ENCODE results near the gene SYT8. TPM values are rescaled to one million over a fixed set of nuclear protein-coding genes. Genes with fewer than 3 reads are reported as not detected.

The SYT8 gene
- total and polyA plus RNA-seq, 2 of the 8 experiments (the other 6 are each of a cell fraction or from before 2014, with no cell fraction given), result not detected

- Histone ChIP-seq H2AK5ac (ENCODE audit: low read depth, low read length) (no peak overlapping the region), H2BK120ac (replicated peaks; ENCODE audit: low read depth, low read length) (no peak overlapping the region), H3K4me2 (ENCODE audit: insufficient read depth in 1 of 2, low read depth in 2 of 2, low read length in 2 of 2) (no peak overlapping the region), H3K9ac (replicated peaks in 1 of 4; ENCODE audit: extremely low read depth in 1 of 4, low read depth in 3 of 4, low read length in 3 of 4) (no peak overlapping the region), H4K20me1 (replicated peaks in 1 of 2; ENCODE audit: control insufficient read depth in 1 of 2, insufficient read depth in 2 of 2, low read length in 2 of 2) (peaks cover 0 to 3% of the 10 kb centered on the region in 2 experiments), H4K8ac (ENCODE audit: extremely low read depth, insufficient read depth, low read length) (no peak overlapping the region), H3K14ac (ENCODE audit: insufficient read length) (no peak overlapping the region), H2BK20ac (ENCODE audit: low read length) (no peak overlapping the region), H4K91ac (replicated peaks; ENCODE audit: insufficient read length, low read length) (no peak overlapping the region), H3K4me1 (replicated peaks in 1 of 4; ENCODE audit: control insufficient read depth in 3 of 4, insufficient read depth in 4 of 4, low read length in 3 of 4) (peaks cover 0 to 2% (median 0%) of the 10 kb centered on the region in 4 experiments; a peak in 3 of 7 replicates), H3K27ac (ENCODE audit: low read depth, low read length) (no peak overlapping the region), H3K4ac (replicated peaks; ENCODE audit: insufficient read length, low read depth, low read length) (no peak overlapping the region), H2BK15ac (ENCODE audit: low read length) (no peak overlapping the region), H2BK12ac (ENCODE audit: low read depth, low read length) (no peak overlapping the region), H3K36me3 (ENCODE audit: control insufficient read depth in 2 of 4, insufficient read depth in 4 of 4, low read length in 3 of 4) (no peaks in the 10 kb centered on the region), H3K79me1 (ENCODE audit: low read depth, low read length) (no peaks in the 10 kb centered on the region), H3K23me2 (ENCODE audit: low read depth, low read length) (peaks cover 3% of the 10 kb centered on the region; the same call in 1 of the 2 replicates), H2AFZ (ENCODE audit: low read length) (no peak overlapping the region), H4K5ac (ENCODE audit: insufficient read length, low read depth, low read length) (no peak overlapping the region), H3K9me3 (ENCODE audit: insufficient read depth in 2 of 2, low read depth in 1 of 2, low read length in 1 of 2) (no peaks in the 10 kb centered on the region), H3K79me2 (ENCODE audit: control insufficient read depth in 1 of 2, insufficient read depth in 2 of 2, low read length in 2 of 2) (no peaks in the 10 kb centered on the region), H3K23ac (ENCODE audit: insufficient read length) (no peak overlapping the region), H3K4me3 (ENCODE audit: extremely low read depth in 1 of 4, insufficient read depth in 2 of 4, low read depth in 3 of 4, low read length in 4 of 4) (no peak overlapping the region), H3K18ac (ENCODE audit: extremely low read depth, low read length) (no peak overlapping the region), H3K56ac (replicated peaks; ENCODE audit: insufficient read length, low read depth, low read length) (no peak overlapping the region), H2BK5ac (ENCODE audit: low read depth, low read length) (no peak overlapping the region), H3K27me3 (replicated peaks in 1 of 4; ENCODE audit: control insufficient read depth in 3 of 4, extremely low read depth in 1 of 4, insufficient read depth in 3 of 4, low read length in 3 of 4) (peaks cover 0 to 6% (median 1%) of the 10 kb centered on the region in 4 experiments; a peak in 1 of 7 replicates)
- 63% methylated on average over 15 of the region's 15 CpGs; no CpG with 5 or more reads in 1 of the 2 experiments for WGBS, 2 experiments (ENCODE audit: extremely low coverage in 1 of 2, insufficient coverage in 1 of 2, insufficient read length in 1 of 2, insufficient replicate concordance in 2 of 2, low coverage in 1 of 2, low lambda C conversion rate in 2 of 2, missing lambda C conversion rate in 1 of 2)
- FAIRE-seq, result no peak
- ChIA-PET POLR2A (ENCODE audit: partially characterized antibody) (no interaction called here), CTCF (ENCODE audit: partially characterized antibody) (interaction anchor here (0.6 to 15.8 kb wide), 17 partner anchors 7 to 326 kb away, joined by 3 to 439 read pairs (median 12); partner anchors contain the start of gene SYT8)
- no peak for DNase-seq (ENCODE audit: low read depth in 1 of 2, low spot score in 2 of 2)
- peak; percentile 58; the same call in 1 of the 2 replicates for TF ChIP-seq GABPA (IDR thresholded peaks at IDR 0.05; ENCODE audit: borderline replicate concordance, insufficient read depth, low read length)
- no peak for TF ChIP-seq JUND (IDR thresholded peaks at IDR 0.05; ENCODE audit: low read length)
- TF ChIP-seq, protein P1, sequence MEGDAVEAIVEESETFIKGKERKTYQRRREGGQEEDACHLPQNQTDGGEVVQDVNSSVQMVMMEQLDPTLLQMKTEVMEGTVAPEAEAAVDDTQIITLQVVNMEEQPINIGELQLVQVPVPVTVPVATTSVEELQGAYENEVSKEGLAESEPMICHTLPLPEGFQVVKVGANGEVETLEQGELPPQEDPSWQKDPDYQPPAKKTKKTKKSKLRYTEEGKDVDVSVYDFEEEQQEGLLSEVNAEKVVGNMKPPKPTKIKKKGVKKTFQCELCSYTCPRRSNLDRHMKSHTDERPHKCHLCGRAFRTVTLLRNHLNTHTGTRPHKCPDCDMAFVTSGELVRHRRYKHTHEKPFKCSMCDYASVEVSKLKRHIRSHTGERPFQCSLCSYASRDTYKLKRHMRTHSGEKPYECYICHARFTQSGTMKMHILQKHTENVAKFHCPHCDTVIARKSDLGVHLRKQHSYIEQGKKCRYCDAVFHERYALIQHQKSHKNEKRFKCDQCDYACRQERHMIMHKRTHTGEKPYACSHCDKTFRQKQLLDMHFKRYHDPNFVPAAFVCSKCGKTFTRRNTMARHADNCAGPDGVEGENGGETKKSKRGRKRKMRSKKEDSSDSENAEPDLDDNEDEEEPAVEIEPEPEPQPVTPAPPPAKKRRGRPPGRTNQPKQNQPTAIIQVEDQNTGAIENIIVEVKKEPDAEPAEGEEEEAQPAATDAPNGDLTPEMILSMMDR (IDR thresholded peaks at IDR 0.05; ENCODE audit: control extremely low read depth in 1 of 3, insufficient read depth in 1 of 3, low read depth in 1 of 3, low read length in 3 of 3), result peak in 2 of 3 experiments; percentile 37 to 45; a peak in 2 of 4 replicates
Measured at GRCh38 chr11:1826552-1827094, 8.2 kb upstream of the SYT8 start.
